Central memory CD4-positive, alpha-beta T cell (primary cell): Measurements from ENCODE around the gene ITGA8.
"Not testable (repeated sequence)": the region's sequence is repeated elsewhere in the genome, so short reads cannot be mapped to it uniquely, and the experiment has no call there.

Experiments
- DNase-seq: peaks from one replicate; pipeline ENCODE4 v3.0.0; 2022

The ITGA8 gene

DNA sequence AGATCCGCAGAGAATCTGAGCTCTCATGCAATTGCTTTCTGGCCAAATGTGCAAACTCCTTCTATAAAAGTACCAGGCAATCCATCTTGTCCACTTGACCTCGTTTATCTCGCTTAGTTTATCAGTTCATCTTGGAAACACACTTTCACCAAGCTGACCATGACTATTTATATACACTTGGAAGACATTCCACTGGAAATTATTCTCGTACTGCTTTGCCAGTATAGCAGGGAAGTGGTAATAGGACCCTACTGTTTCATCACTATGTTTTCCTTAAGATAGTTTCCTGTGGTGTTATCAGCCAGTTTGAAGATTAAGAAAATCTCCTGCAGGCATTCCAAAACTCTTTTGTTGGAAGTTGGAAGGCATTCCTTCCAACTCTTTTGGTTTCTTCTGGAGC is 233.3 kb downstream of the ITGA8 start:
- no peak for DNase-seq

- DNase-seq = no peak
Measured at GRCh38 chr10:15485684-15486316, 233.9 kb downstream of the ITGA8 start.

DNA sequence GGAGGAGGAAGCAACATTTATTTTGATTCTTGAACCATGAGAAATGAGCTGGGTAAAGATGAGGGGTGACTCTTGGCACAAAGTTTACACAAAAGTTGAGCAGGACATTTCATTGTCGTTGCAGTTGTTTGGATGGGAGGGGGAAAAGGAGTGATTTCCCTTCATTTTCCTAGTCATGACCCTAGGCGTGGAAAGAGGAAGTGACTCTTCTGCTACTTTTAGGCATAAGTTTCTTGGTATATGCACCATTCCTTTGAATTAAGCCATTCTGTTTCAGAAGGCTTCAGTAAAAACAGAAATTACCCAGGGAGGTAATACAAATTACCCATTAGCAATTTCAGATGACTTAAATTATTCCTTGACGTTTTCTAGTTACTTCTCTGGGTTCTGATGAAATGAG is 234.7 kb downstream of the ITGA8 start:
- no peak for DNase-seq

- DNase-seq = no peak
Measured at GRCh38 chr10:15484128-15484527, 235.6 kb downstream of the ITGA8 start.

DNA sequence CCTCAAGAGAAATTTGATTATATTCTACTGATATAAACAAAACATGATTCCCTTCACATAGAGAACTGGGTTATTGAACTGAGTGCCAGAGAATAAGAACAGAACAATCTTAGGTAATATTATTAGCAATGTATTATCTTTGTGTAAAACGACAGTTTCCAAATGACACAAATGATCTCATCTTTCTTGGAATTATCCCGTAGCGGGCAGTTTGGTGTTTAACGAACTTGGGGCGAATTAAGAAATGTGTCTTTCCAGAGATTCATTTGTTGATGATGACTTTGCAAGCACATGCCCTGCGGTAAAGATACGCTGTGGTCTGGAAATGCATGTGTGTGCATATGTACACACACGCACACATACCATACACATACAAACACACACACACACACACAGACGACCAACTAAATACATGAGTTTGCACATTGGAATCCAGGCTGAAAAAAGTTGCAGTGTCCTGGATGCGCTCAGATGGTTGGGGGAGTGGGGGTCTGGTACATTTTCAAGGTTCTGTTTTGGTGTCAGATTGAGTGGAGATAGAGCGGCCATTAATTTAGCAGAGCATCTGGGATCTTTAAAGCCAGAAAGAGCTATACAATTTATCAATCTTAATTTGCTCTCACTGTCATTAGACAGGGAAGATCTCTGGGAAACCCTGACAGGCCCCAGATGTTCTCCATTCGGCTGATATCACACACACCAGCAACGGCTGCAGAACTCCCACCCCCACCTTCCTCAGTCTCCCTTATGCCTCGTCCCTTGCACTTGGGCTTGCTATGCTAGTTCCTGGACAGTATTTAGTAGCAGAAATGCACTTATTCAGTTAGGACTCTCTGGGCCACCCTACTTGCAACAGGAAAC is 236.3 kb downstream of the ITGA8 start:
- DNase-seq = no peak

- no peak for DNase-seq
Measured at GRCh38 chr10:15482156-15482555, 237.6 kb downstream of the ITGA8 start.

GRCh38 chr10:15478950-15479349 is 240.8 kb downstream of the ITGA8 start:
- DNase-seq = no peak

- DNase-seq = no peak
Measured at GRCh38 chr10:15478429-15478828, 241.3 kb downstream of the ITGA8 start.

GRCh38 chr10:15476337-15476736 is 243.4 kb downstream of the ITGA8 start:
- no peak for DNase-seq

GRCh38 chr10:15475439-15475838 is 244.3 kb downstream of the ITGA8 start:
- DNase-seq = not testable (repeated sequence)

GRCh38 chr10:15474671-15475070 is 245.1 kb downstream of the ITGA8 start:
- no peak for DNase-seq

DNA sequence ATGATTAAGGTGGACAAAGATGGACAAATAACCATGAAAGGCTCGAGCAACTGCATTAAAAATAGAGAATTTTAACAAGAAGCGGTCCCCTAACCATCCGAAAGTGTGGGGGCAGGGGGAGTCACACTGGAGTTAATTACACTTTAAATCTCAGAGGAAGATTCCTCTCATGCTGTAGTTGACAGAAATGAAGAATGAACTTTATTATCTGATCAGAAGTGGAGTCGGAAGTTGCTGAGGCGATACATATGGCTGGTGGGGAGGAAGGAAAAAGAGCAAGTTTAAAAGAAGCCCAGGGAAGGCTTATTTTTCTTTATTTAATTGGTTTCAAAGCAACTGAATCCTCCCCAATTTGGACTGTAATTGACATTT is 246.3 kb downstream of the ITGA8 start:
- DNase-seq = no peak

DNA sequence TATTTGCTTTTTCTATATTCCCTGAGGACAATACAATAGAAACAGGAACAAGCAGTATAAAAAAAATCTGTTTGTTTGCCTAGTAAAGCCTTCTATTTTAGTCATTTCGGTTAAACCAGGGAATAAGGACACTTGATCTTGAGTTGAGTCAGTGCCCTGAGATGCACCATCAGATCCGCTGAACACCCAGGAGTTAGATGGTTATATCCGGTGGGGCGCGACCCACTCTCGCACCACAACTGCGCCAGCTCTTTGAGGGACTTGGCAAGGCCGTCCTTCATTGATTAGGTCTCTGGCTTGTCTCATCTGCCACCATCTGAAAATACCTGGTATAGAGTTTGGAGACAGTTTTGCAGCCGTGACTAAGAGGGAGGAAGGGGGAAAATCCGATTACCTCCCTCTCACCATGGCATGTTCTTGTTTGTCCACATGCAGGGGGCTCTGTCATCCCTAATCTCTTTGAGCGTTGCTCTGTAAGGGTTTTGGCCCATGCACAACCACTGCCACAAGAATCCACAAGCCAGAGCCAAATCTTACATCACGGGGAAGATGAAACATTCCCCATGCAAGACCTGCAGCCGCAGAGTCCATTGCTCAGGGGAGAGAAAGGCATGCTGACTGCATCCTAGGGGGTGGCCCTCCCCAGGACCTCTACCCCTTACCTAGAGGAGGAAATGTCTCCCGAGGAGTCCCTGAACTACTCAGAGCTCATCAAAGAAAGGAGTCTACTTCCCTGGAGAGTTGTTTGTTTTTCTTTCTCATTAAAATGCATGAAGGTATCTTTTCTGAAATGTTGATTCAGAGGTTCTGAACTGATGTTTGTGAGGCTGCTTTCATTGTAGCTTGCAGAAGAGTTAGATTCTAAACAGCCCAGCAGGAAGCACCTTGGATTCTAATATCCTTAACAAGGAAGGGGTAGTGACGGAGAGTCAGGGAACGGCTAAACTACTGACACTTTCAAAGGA is 247.0 kb downstream of the ITGA8 start:
- no peak for DNase-seq

GRCh38 chr10:15472008-15472407 is 247.7 kb downstream of the ITGA8 start:
- DNase-seq = no peak

DNA sequence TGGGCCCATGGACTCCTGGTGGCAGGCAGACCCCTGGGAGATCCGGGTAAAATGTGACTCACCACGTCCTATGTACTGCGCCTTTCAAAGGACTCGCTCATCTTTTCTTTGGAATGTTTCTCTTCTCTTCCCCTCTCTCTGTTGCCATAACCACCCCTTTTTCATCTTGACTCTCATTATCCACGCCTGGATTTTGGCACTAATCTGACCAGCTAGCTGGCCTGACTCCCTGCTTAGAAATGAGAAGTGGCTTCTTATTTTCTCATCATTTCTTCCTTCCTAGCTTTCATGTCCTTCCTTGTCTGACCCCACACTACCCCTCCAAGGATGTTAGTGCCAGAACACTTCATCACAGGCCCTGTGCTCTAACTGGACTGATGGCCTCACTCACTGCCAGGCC is 250.6 kb downstream of the ITGA8 start:
- DNase-seq = no peak

GRCh38 chr10:15464381-15464780 is 255.3 kb downstream of the ITGA8 start:
- no peak for DNase-seq
